ENCODE measurements around the gene DGKI. TPM values are rescaled to one million over a fixed set of nuclear protein-coding genes. Genes with fewer than 3 reads are reported as not detected.

DGKI gene
- total and polyA plus RNA-seq, 9 of the 15 experiments (the other 6 are each of a cell fraction or from before 2014, with no cell fraction given), result 0.11 to 0.54 (median 0.15) TPM; not detected in 5

- ATAC-seq, result no peak
- no peak for DNase-seq (ENCODE audit: extremely low read depth in 1 of 4, low spot score in 3 of 4)
- FAIRE-seq, result no peak
- POLR2A ChIA-PET, result no interaction called here
- CTCF ChIA-PET (ENCODE audit: low intra/inter-chr PET ratio), result no interaction called here
- Histone ChIP-seq H3K27ac (ENCODE audit: extremely low read depth, low read depth, low read length) (no peak overlapping the region), H3K27me3 (ENCODE audit: control insufficient read depth in 2 of 2, insufficient read depth in 2 of 2, low read length in 2 of 2) (no peaks in the 10 kb centered on the region), H3K4me1 (replicated peaks in 1 of 2; ENCODE audit: control insufficient read depth in 2 of 2, insufficient read depth in 2 of 2, low read length in 2 of 2) (no peaks in the 10 kb centered on the region), H3K9me3 (replicated peaks; ENCODE audit: control insufficient read depth, insufficient read depth, low read depth, low read length) (no peaks in the 10 kb centered on the region), H3K9me1 (ENCODE audit: control insufficient read depth, insufficient read depth, low read length) (no peaks in the 10 kb centered on the region), H3K79me2 (ENCODE audit: control insufficient read depth, insufficient read depth, low read length) (no peaks in the 10 kb centered on the region), H3K9ac (ENCODE audit: insufficient read depth in 1 of 2, low read depth in 2 of 2, low read length in 2 of 2) (no peak overlapping the region), H2AFZ (ENCODE audit: low read depth, low read length) (no peak overlapping the region), H3K4me2 (ENCODE audit: insufficient read depth, low read length) (no peak overlapping the region), H3K4me3 (no peak overlapping the region), H4K20me1 (replicated peaks; ENCODE audit: control insufficient read depth, insufficient read depth, low read length) (no peaks in the 10 kb centered on the region), H3K36me3 (ENCODE audit: control insufficient read depth, insufficient read depth, low read length) (no peaks in the 10 kb centered on the region)
- BruUV-seq (replicated peaks), result no TSS peak
- in situ Hi-C loops (cut with MboI) (no loop called here), intact Hi-C loops (cut with micrococcal nuclease) (no loop called here)
- WGBS (ENCODE audit: insufficient coverage, low coverage, missing lambda C conversion rate), result 0% methylated on average over 2 of the region's 2 CpGs
- TF ChIP-seq SP2 (IDR thresholded peaks at IDR 0.05; ENCODE audit: extremely low read depth, low read depth, low read length, poor library complexity, severe bottlenecking), result no peak
- TF ChIP-seq USF2 (CRISPR knock-in tag; IDR thresholded peaks at IDR 0.05), result no peak
- no peak for TF ChIP-seq FOXO4 (CRISPR knock-in tag; IDR thresholded peaks at IDR 0.05)
- TF ChIP-seq NFXL1 (CRISPR knock-in tag; IDR thresholded peaks at IDR 0.05), result no peak
- no peak for TF ChIP-seq ZNF184 (CRISPR knock-in tag; IDR thresholded peaks at IDR 0.05)
These were observed 319.1 kb downstream of the DGKI start for GRCh38 chr7:137527634-137528033.
